ENCODE results near the gene NRROS. TPM values are rescaled to one million over a fixed set of nuclear protein-coding genes. Genes with fewer than 3 reads are reported as not detected.

Gene NRROS
- total and polyA plus RNA-seq, 2 of the 13 experiments (the other 11 are each of a cell fraction or from before 2014, with no cell fraction given): not detected

DNA sequence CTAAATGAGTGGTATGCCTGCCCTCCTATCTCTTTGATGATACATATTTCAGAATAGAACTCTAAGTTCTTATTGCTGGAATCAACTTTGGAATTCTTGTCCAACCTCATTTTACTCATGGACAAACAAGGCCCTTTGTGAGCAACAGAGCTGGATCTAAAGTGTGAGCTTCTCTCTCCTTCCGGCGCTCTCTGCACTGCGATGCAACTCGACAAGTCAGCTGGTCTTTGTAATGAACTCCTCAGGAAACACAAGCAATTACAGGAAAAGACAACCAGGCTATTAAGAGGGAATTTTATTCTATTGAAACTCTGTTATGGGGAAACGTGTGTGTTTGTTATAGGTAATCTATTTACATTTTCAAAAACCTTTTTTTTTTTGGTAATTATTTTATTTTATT lies 20.3 kb upstream of the NRROS start:
- TF ChIP-seq ZFP62 (CRISPR knock-in tag; IDR thresholded peaks at IDR 0.05): no peak
- TF ChIP-seq SIN3A (IDR thresholded peaks at IDR 0.05; ENCODE audit: borderline replicate concordance, low read depth, low read length): no peak
- TF ChIP-seq, protein P1, sequence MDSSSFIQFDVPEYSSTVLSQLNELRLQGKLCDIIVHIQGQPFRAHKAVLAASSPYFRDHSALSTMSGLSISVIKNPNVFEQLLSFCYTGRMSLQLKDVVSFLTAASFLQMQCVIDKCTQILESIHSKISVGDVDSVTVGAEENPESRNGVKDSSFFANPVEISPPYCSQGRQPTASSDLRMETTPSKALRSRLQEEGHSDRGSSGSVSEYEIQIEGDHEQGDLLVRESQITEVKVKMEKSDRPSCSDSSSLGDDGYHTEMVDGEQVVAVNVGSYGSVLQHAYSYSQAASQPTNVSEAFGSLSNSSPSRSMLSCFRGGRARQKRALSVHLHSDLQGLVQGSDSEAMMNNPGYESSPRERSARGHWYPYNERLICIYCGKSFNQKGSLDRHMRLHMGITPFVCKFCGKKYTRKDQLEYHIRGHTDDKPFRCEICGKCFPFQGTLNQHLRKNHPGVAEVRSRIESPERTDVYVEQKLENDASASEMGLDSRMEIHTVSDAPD (CRISPR knock-in tag; IDR thresholded peaks at IDR 0.05): no peak
- no peak for TF ChIP-seq PTBP1 (IDR thresholded peaks at IDR 0.05; ENCODE audit: low read depth, low read length, poor library complexity, severe bottlenecking)
- no peak for TF ChIP-seq ONECUT2 (CRISPR knock-in tag; IDR thresholded peaks at IDR 0.05)
- no peak for TF ChIP-seq FOXK1 (CRISPR knock-in tag; IDR thresholded peaks at IDR 0.05; ENCODE audit: borderline replicate concordance, low read depth)
- no peak for TF ChIP-seq ZNF772 (CRISPR knock-in tag; IDR thresholded peaks at IDR 0.05)
- TF ChIP-seq, protein P2, sequence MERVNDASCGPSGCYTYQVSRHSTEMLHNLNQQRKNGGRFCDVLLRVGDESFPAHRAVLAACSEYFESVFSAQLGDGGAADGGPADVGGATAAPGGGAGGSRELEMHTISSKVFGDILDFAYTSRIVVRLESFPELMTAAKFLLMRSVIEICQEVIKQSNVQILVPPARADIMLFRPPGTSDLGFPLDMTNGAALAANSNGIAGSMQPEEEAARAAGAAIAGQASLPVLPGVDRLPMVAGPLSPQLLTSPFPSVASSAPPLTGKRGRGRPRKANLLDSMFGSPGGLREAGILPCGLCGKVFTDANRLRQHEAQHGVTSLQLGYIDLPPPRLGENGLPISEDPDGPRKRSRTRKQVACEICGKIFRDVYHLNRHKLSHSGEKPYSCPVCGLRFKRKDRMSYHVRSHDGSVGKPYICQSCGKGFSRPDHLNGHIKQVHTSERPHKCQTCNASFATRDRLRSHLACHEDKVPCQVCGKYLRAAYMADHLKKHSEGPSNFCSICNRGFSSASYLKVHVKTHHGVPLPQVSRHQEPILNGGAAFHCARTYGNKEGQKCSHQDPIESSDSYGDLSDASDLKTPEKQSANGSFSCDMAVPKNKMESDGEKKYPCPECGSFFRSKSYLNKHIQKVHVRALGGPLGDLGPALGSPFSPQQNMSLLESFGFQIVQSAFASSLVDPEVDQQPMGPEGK (CRISPR knock-in tag; IDR thresholded peaks at IDR 0.05): no peak
- no peak for TF ChIP-seq MIER3 (CRISPR knock-in tag; IDR thresholded peaks at IDR 0.05; ENCODE audit: borderline replicate concordance)
- TF ChIP-seq PHB2 (IDR thresholded peaks at IDR 0.05; ENCODE audit: partially characterized antibody): no peak
- TF ChIP-seq EP300 (IDR thresholded peaks at IDR 0.05; ENCODE audit: low read depth in 2 of 2, low read length in 2 of 2): no peak
- TF ChIP-seq EP300 (CRISPR knock-in tag; IDR thresholded peaks at IDR 0.05; ENCODE audit: borderline replicate concordance): no peak
- TF ChIP-seq ZC3H13 (CRISPR knock-in tag; IDR thresholded peaks at IDR 0.05): no peak
- TF ChIP-seq CENPT (CRISPR knock-in tag; IDR thresholded peaks at IDR 0.05; ENCODE audit: low read depth): no peak
- TF ChIP-seq ZNF652 (CRISPR knock-in tag; IDR thresholded peaks at IDR 0.05; ENCODE audit: borderline replicate concordance, low read depth): no peak
- no peak for TF ChIP-seq ZNF737 (CRISPR knock-in tag; IDR thresholded peaks at IDR 0.05; ENCODE audit: borderline replicate concordance)
- no peak for TF ChIP-seq ZFP1 (CRISPR knock-in tag; IDR thresholded peaks at IDR 0.05)
- TF ChIP-seq, protein P3, sequence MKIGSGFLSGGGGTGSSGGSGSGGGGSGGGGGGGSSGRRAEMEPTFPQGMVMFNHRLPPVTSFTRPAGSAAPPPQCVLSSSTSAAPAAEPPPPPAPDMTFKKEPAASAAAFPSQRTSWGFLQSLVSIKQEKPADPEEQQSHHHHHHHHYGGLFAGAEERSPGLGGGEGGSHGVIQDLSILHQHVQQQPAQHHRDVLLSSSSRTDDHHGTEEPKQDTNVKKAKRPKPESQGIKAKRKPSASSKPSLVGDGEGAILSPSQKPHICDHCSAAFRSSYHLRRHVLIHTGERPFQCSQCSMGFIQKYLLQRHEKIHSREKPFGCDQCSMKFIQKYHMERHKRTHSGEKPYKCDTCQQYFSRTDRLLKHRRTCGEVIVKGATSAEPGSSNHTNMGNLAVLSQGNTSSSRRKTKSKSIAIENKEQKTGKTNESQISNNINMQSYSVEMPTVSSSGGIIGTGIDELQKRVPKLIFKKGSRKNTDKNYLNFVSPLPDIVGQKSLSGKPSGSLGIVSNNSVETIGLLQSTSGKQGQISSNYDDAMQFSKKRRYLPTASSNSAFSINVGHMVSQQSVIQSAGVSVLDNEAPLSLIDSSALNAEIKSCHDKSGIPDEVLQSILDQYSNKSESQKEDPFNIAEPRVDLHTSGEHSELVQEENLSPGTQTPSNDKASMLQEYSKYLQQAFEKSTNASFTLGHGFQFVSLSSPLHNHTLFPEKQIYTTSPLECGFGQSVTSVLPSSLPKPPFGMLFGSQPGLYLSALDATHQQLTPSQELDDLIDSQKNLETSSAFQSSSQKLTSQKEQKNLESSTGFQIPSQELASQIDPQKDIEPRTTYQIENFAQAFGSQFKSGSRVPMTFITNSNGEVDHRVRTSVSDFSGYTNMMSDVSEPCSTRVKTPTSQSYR (CRISPR knock-in tag; IDR thresholded peaks at IDR 0.05; ENCODE audit: borderline replicate concordance): no peak
- no peak for TF ChIP-seq ZNF253 (CRISPR knock-in tag; IDR thresholded peaks at IDR 0.05; ENCODE audit: borderline replicate concordance)
- CTCF ChIA-PET (ENCODE audit: low intra/inter-chr PET ratio, low total read pairs): no interaction called here

More for the DNA sequence above, 20.3 kb upstream of the NRROS start:
- no peak overlapping the region for H3K4me3 ChIP-seq (replicated peaks in 1 of 3; ENCODE audit: insufficient read depth in 1 of 3, low read depth in 2 of 3, low read length in 3 of 3)
- no TSS peak for BruUV-seq (replicated peaks)
- H4K20me1 ChIP-seq (ENCODE audit: insufficient read depth, low read length): no peaks in the 10 kb centered on the region
- peaks cover 25% of the 10 kb centered on the region for H3K4me1 ChIP-seq (ENCODE audit: insufficient read depth, low read length)
- FAIRE-seq: no peak
- H3K36me3 ChIP-seq (replicated peaks in 1 of 2; ENCODE audit: control insufficient read depth in 1 of 2, insufficient read depth in 2 of 2, low read length in 2 of 2): no peaks in the 10 kb centered on the region
- peak; percentile 44 for ATAC-seq
- intact Hi-C loops (cut with micrococcal nuclease; ENCODE audit: unreplicated experiment): no loop called here
- no peaks in the 10 kb centered on the region for H3K9me3 ChIP-seq (ENCODE audit: low read length)
- H3K4me2 ChIP-seq (ENCODE audit: low read depth, low read length): peak overlapping the region; percentile 47; the same call in 1 of the 2 replicates
- no peak for DNase-seq (ENCODE audit: low spot score)
- H3K27ac ChIP-seq (ENCODE audit: extremely low read length, insufficient read depth, low read length): no peak overlapping the region
- no peak overlapping the region for H3K9ac ChIP-seq (ENCODE audit: insufficient read depth, low read depth, low read length)
- 3% methylated on average over 5 of the region's 5 CpGs for whole genome bisulfite sequencing (ENCODE audit: low lambda C conversion rate)
- H3K27me3 ChIP-seq (ENCODE audit: control insufficient read depth in 1 of 2, insufficient read depth in 2 of 2, low read length in 2 of 2): peaks cover 0 to 4% of the 10 kb centered on the region in 2 experiments; a peak in 1 of 5 replicates
- POLR2A ChIA-PET: no interaction called here
- no peaks in the 10 kb centered on the region for H3K79me2 ChIP-seq (ENCODE audit: insufficient read depth, low read length)
- no peak overlapping the region for H2AFZ ChIP-seq (ENCODE audit: low read length)
- in situ Hi-C loops (cut with HindIII; ENCODE audit: extremely low pct_ligation_motif_present, low pct_unique_long_range_greater_than_20kb): no loop called here

Data from HepG2 (cell line).